Osteoblast (primary cell): ENCODE results near the gene ZNF805. TPM values are rescaled to one million over a fixed set of nuclear protein-coding genes. Genes with fewer than 3 reads are reported as not detected.

Source experiments
- DNase-seq: peaks from one replicate; pipeline ENCODE4 v3.0.0; 2011; ENCODE audit warnings: low spot score, mixed read lengths; ENCODE audit not compliant: insufficient read length; ENCODE audit errors: missing footprints
- H2AFZ ChIP-seq: 2 replicates; pipeline ENCODE4 v1.6.0; 2011; ENCODE audit warnings: mild to moderate bottlenecking, low read length
- H3K27ac ChIP-seq: 2 replicates; pipeline ENCODE4 v1.5.1; 2011; ENCODE audit warnings: mild to moderate bottlenecking, low read depth, low read length, moderate library complexity
- H3K27me3 ChIP-seq: 2 replicates; pipeline ENCODE4 v1.6.0; 2012; ENCODE audit warnings: mild to moderate bottlenecking, control low read depth, inconsistent platforms, low read length, moderate library complexity; ENCODE audit not compliant: insufficient read depth
- H3K36me3 ChIP-seq: 2 replicates; pipeline ENCODE4 v1.5.1; 2011; ENCODE audit warnings: mild to moderate bottlenecking, low read length, control low read depth, moderate library complexity; ENCODE audit not compliant: insufficient read depth
- H3K4me1 ChIP-seq: 2 replicates; pipeline ENCODE4 v1.5.1; 2011; ENCODE audit warnings: mild to moderate bottlenecking, low read length, control low read depth, moderate library complexity; ENCODE audit not compliant: insufficient read depth
- H3K4me2 ChIP-seq: 2 replicates; pipeline ENCODE4 v1.6.0; 2011; ENCODE audit warnings: mild to moderate bottlenecking, low read length; ENCODE audit not compliant: insufficient read depth
- H3K4me3 ChIP-seq: fragments of 200-600 bp; sonication (generic); 3 replicates; pipeline ENCODE4 v1.5.1; 2012; ENCODE audit warnings: mild to moderate bottlenecking, low read length, inconsistent platforms; ENCODE audit not compliant: insufficient read depth
- H3K79me2 ChIP-seq: 2 replicates; pipeline ENCODE4 v1.6.0; 2012; ENCODE audit warnings: mild to moderate bottlenecking, low read length, control low read depth, inconsistent platforms; ENCODE audit not compliant: insufficient read depth
- H3K9me3 ChIP-seq: 2 replicates; pipeline ENCODE4 v1.5.1; 2011; ENCODE audit warnings: low read depth, low read length, control low read depth
- H4K20me1 ChIP-seq: 2 replicates; pipeline ENCODE4 v1.6.0; 2012; ENCODE audit warnings: mild to moderate bottlenecking, low read length, control low read depth; ENCODE audit not compliant: insufficient read depth
- total RNA-seq: library from RNA; depleted of rRNA; stranded (reverse); fragments of >200 nt; gene quantifications from 2 replicates; pipeline ENCODE4 v1.2.3, GENCODE V29; 2012
- TF ChIP-seq, protein P1 (sequence below): IDR thresholded peaks from 2 replicates; pipeline ENCODE4 v1.5.1; 2011; ENCODE audit warnings: mild to moderate bottlenecking, low read depth, low read length, moderate library complexity; ENCODE audit errors: extremely low read depth

The ZNF805 gene
- total RNA-seq, 1 donor = 34.0 TPM

DNA sequence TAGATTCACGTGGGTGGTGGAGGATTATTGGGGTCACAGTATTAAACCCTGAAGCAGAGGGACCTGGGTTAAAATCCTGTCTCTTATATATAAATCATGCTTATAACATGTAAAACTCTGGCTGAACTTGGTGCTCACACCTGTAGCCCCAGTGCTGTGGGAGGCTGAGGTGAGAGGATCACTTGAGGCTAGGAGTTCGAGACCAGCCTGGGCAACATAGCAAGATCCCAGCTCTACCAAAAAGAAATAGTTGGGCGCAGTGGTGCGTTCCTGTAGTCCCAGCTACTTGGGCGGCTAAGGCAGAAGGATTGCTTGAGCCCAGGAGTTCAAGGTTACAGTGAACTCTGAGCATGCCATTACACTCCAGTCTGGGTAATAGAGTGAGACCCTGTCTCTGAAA is 2.4 kb downstream of the ZNF805 start:
- TF ChIP-seq, protein P1, sequence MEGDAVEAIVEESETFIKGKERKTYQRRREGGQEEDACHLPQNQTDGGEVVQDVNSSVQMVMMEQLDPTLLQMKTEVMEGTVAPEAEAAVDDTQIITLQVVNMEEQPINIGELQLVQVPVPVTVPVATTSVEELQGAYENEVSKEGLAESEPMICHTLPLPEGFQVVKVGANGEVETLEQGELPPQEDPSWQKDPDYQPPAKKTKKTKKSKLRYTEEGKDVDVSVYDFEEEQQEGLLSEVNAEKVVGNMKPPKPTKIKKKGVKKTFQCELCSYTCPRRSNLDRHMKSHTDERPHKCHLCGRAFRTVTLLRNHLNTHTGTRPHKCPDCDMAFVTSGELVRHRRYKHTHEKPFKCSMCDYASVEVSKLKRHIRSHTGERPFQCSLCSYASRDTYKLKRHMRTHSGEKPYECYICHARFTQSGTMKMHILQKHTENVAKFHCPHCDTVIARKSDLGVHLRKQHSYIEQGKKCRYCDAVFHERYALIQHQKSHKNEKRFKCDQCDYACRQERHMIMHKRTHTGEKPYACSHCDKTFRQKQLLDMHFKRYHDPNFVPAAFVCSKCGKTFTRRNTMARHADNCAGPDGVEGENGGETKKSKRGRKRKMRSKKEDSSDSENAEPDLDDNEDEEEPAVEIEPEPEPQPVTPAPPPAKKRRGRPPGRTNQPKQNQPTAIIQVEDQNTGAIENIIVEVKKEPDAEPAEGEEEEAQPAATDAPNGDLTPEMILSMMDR = no peak
- H3K79me2 ChIP-seq = peaks cover 66% of the 10 kb centered on the region
- H3K4me2 ChIP-seq = no peak overlapping the region
- peaks cover 27% of the 10 kb centered on the region for H3K36me3 ChIP-seq
- no peaks in the 10 kb centered on the region for H3K27me3 ChIP-seq
- peaks cover 6% of the 10 kb centered on the region for H4K20me1 ChIP-seq
- no peak overlapping the region for H3K4me3 ChIP-seq
- DNase-seq = no peak
- H3K4me1 ChIP-seq = peaks cover 14% of the 10 kb centered on the region
- H3K9me3 ChIP-seq = no peaks in the 10 kb centered on the region
- no peak overlapping the region for H3K27ac ChIP-seq
- no peak overlapping the region for H2AFZ ChIP-seq

- peaks cover 43% of the 10 kb centered on the region for H3K36me3 ChIP-seq
- TF ChIP-seq, protein P1 = no peak
- H3K4me3 ChIP-seq = no peak overlapping the region
- H3K79me2 ChIP-seq = peaks cover 73% of the 10 kb centered on the region
- H4K20me1 ChIP-seq = peaks cover 6% of the 10 kb centered on the region
- H3K27me3 ChIP-seq = no peaks in the 10 kb centered on the region
- no peaks in the 10 kb centered on the region for H3K9me3 ChIP-seq
- H3K4me1 ChIP-seq = peaks cover 21% of the 10 kb centered on the region
- H3K27ac ChIP-seq = no peak overlapping the region
- DNase-seq = no peak
- no peak overlapping the region for H2AFZ ChIP-seq
- H3K4me2 ChIP-seq = no peak overlapping the region
These were observed 4.1 kb downstream of the ZNF805 start for GRCh38 chr19:57244513-57244912.

- peaks cover 21% of the 10 kb centered on the region for H3K4me1 ChIP-seq
- TF ChIP-seq, protein P1 = no peak
- H2AFZ ChIP-seq = no peak overlapping the region
- peaks cover 75% of the 10 kb centered on the region for H3K79me2 ChIP-seq
- H3K9me3 ChIP-seq = no peaks in the 10 kb centered on the region
- peaks cover 6% of the 10 kb centered on the region for H4K20me1 ChIP-seq
- H3K4me2 ChIP-seq = no peak overlapping the region
- peaks cover 43% of the 10 kb centered on the region for H3K36me3 ChIP-seq
- H3K27me3 ChIP-seq = no peaks in the 10 kb centered on the region
- no peak overlapping the region for H3K4me3 ChIP-seq
- H3K27ac ChIP-seq = no peak overlapping the region
- DNase-seq = peak; percentile 52
These were observed 4.6 kb downstream of the ZNF805 start for GRCh38 chr19:57245066-57245465.

DNA sequence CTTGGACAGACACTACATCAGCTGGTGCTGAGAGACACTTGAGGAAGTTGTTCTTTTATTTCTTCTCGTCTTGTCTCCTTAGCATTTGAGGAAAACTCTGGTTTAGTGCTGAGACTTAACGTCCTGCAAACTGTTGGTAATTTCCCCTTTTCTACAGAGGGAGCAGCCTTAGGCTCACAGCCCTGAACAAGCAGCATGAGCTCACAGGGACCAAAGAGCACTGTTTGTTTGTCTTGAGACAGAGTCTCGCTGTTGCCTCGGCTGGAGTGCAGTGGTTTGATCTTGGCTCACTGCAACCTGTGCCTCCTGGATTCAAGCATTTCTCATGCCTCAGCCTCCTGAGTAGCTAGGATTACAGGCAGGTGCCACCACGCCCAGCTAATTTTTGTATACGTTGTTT is 5.5 kb downstream of the ZNF805 start:
- no peak overlapping the region for H3K4me2 ChIP-seq
- H2AFZ ChIP-seq = no peak overlapping the region
- H3K36me3 ChIP-seq = peaks cover 49% of the 10 kb centered on the region
- H3K27ac ChIP-seq = no peak overlapping the region
- peaks cover 6% of the 10 kb centered on the region for H4K20me1 ChIP-seq
- peaks cover 21% of the 10 kb centered on the region for H3K4me1 ChIP-seq
- H3K27me3 ChIP-seq = no peaks in the 10 kb centered on the region
- TF ChIP-seq, protein P1 = no peak
- no peaks in the 10 kb centered on the region for H3K9me3 ChIP-seq
- DNase-seq = no peak
- peaks cover 70% of the 10 kb centered on the region for H3K79me2 ChIP-seq
- no peak overlapping the region for H3K4me3 ChIP-seq
